Panc1 (cell line): ENCODE data around the gene ANKRD10. TPM values are rescaled to one million over a fixed set of nuclear protein-coding genes. Genes with fewer than 3 reads are reported as not detected.

Experiments used
- ATAC-seq: fragments of 200-7000 bp; cut with Tn5 transposase; 2 replicates; pipeline ENCODE4 v1.9.1; 2020; ENCODE audit warnings: mild to moderate bottlenecking, moderate library complexity
- BruUV-seq: library from RNA; stranded (reverse); fragments of 400-500 nt; replicated peaks from 2 replicates; lab custom pipeline; 2021; lab: Mats Ljungman, UMichigan
- CTCF ChIA-PET: fragments of 300-600 bp; sonication (Branson Sonifier 250); formaldehyde crosslinking; loops from one replicate; lab custom pipeline; 2022; ENCODE audit warnings: antibody characterized with exemption; lab: Charles Lee
- POLR2A ChIA-PET: fragments of 300-600 bp; sonication (Branson Sonifier 250); formaldehyde crosslinking; loops from one replicate; lab custom pipeline; 2022; ENCODE audit warnings: antibody characterized with exemption; lab: Charles Lee
- DNase-seq: peaks from one replicate; pipeline ENCODE4 v3.0.0-alpha.2; 2010; ENCODE audit warnings: low read depth, low spot score
- H3K27ac ChIP-seq: 2 replicates; pipeline ENCODE4 v1.5.1; 2011; ENCODE audit warnings: mild to moderate bottlenecking, low read length, inconsistent platforms
- H3K27me3 ChIP-seq: fragments of 200-500 bp; sonication (Bioruptor generic); 2 replicates; pipeline ENCODE4 v1.6.0; 2014; ENCODE audit warnings: low read length, inconsistent platforms; ENCODE audit not compliant: control insufficient read depth, insufficient read depth
- H3K36me3 ChIP-seq: fragments of 200-500 bp; sonication (Bioruptor generic); 2 replicates; pipeline ENCODE4 v1.5.1; 2014; ENCODE audit warnings: inconsistent platforms, mild to moderate bottlenecking, low read length, moderate library complexity; ENCODE audit not compliant: control insufficient read depth, insufficient read depth
- H3K4me1 ChIP-seq: 2 replicates; pipeline ENCODE4 v1.5.1; 2011; ENCODE audit warnings: inconsistent platforms, mild to moderate bottlenecking, low read length, moderate library complexity; ENCODE audit not compliant: control insufficient read depth, insufficient read depth
- H3K4me3 ChIP-seq, 2 experiments: 2 replicates each; pipeline ENCODE4 v1.5.1; 2011 to 2012; ENCODE audit warnings: low read depth in 2 of 2, low read length in 2 of 2, mild to moderate bottlenecking in 2 of 2, inconsistent platforms in 1 of 2, moderate library complexity in 1 of 2
- H3K9me3 ChIP-seq: fragments of 200-500 bp; sonication (Bioruptor generic); 2 replicates; pipeline ENCODE4 v1.5.1; 2014; ENCODE audit warnings: low read depth, mild to moderate bottlenecking, inconsistent platforms, low read length, moderate library complexity; ENCODE audit not compliant: control insufficient read depth, insufficient read depth
- CTCF ChIP-seq: fragments of 450-650 bp; IDR thresholded peaks from 2 replicates; pipeline ENCODE4 v1.5.1; 2017; ENCODE audit warnings: mild to moderate bottlenecking
- POLR2AphosphoS5 ChIP-seq: IDR thresholded peaks from 2 replicates; pipeline ENCODE4 v1.6.1; 2012; ENCODE audit warnings: mild to moderate bottlenecking, low read depth, low read length, moderate library complexity
- SIN3A ChIP-seq: IDR thresholded peaks from 2 replicates; pipeline ENCODE4 v1.6.1; 2012; ENCODE audit warnings: low read depth, mild to moderate bottlenecking, low read length, moderate library complexity, borderline replicate concordance; ENCODE audit not compliant: insufficient read depth
- TCF7L2 ChIP-seq: IDR thresholded peaks from 2 replicates; pipeline ENCODE4 v1.6.1; 2011; ENCODE audit warnings: mild to moderate bottlenecking, low read depth, low read length, inconsistent platforms
- in situ Hi-C: cut with HindIII; loops from 2 replicates; pipeline ENCODE4 v1.10.0; 2016; ENCODE audit warnings: low sequenced_read_pairs, low pct_unique_long_range_greater_than_20kb
- intact Hi-C: fragments of 100-400 bp; cut with micrococcal nuclease; formaldehyde crosslinking; loops from one replicate; pipeline ENCODE4 v1.10.0; 2022; ENCODE audit not compliant: unreplicated experiment
- total RNA-seq: library from RNA; stranded (reverse); gene quantifications from one replicate; pipeline ENCODE4 v1.2.1, GENCODE V29; 2021; ENCODE audit not compliant: unreplicated experiment
- TF ChIP-seq, protein P1 (sequence below), 2 experiments: IDR thresholded peaks; 2 replicates each; pipeline ENCODE4 v1.6.1; 2011 to 2012; ENCODE audit warnings: low read depth in 2 of 2, control low read depth in 1 of 2, low read length in 1 of 2, mild to moderate bottlenecking in 1 of 2, moderate library complexity in 1 of 2; ENCODE audit not compliant: insufficient read depth in 1 of 2

The ANKRD10 gene
- total RNA-seq, 1 experiment from 2014 or later, result 76.8 TPM

GRCh38 chr13:110882972-110883371 lies 31.9 kb downstream of the ANKRD10 start:
- in situ Hi-C loops, result no loop called here
- Histone ChIP-seq H3K27ac (no peak overlapping the region), H3K4me1 (no peaks in the 10 kb centered on the region), H3K27me3 (no peaks in the 10 kb centered on the region), H3K4me3 (no peak overlapping the region), H3K36me3 (no peaks in the 10 kb centered on the region), H3K9me3 (no peaks in the 10 kb centered on the region)
- intact Hi-C loops, result no loop called here
- DNase-seq (no peak), ATAC-seq (no peak)
- CTCF ChIA-PET, result no interaction called here
- TF ChIP-seq, protein P1, sequence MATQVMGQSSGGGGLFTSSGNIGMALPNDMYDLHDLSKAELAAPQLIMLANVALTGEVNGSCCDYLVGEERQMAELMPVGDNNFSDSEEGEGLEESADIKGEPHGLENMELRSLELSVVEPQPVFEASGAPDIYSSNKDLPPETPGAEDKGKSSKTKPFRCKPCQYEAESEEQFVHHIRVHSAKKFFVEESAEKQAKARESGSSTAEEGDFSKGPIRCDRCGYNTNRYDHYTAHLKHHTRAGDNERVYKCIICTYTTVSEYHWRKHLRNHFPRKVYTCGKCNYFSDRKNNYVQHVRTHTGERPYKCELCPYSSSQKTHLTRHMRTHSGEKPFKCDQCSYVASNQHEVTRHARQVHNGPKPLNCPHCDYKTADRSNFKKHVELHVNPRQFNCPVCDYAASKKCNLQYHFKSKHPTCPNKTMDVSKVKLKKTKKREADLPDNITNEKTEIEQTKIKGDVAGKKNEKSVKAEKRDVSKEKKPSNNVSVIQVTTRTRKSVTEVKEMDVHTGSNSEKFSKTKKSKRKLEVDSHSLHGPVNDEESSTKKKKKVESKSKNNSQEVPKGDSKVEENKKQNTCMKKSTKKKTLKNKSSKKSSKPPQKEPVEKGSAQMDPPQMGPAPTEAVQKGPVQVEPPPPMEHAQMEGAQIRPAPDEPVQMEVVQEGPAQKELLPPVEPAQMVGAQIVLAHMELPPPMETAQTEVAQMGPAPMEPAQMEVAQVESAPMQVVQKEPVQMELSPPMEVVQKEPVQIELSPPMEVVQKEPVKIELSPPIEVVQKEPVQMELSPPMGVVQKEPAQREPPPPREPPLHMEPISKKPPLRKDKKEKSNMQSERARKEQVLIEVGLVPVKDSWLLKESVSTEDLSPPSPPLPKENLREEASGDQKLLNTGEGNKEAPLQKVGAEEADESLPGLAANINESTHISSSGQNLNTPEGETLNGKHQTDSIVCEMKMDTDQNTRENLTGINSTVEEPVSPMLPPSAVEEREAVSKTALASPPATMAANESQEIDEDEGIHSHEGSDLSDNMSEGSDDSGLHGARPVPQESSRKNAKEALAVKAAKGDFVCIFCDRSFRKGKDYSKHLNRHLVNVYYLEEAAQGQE (IDR thresholded peaks at IDR 0.05; ENCODE audit: insufficient read depth in 1 of 2, low read depth in 2 of 2, low read length in 1 of 2), result no peak
- TF ChIP-seq SIN3A (no peak), TCF7L2 (no peak), CTCF (no peak), POLR2AphosphoS5 (no peak)
- BruUV-seq, result no TSS peak
- POLR2A ChIA-PET, result interaction anchor here (0.5 kb wide), 1 partner anchor 1512 kb away, joined by 3 read pairs; no protein-coding TSS in a partner anchor

- no peaks in the 10 kb centered on the region for H3K36me3 ChIP-seq
- no TSS peak for BruUV-seq
- ATAC-seq, result no peak
- TF ChIP-seq TCF7L2 (no peak), SIN3A (no peak), POLR2AphosphoS5 (no peak), CTCF (no peak)
- TF ChIP-seq, protein P1 (IDR thresholded peaks at IDR 0.05; ENCODE audit: insufficient read depth in 1 of 2, low read depth in 2 of 2, low read length in 1 of 2), result no peak
- H3K27me3 ChIP-seq, result no peaks in the 10 kb centered on the region
- H3K4me3 ChIP-seq, result no peak overlapping the region
- no peaks in the 10 kb centered on the region for H3K4me1 ChIP-seq
- intact Hi-C loops, result no loop called here
- DNase-seq, result no peak
- in situ Hi-C loops, result no loop called here
- ChIA-PET POLR2A (interaction anchor here (0.5 kb wide), 1 partner anchor 1513 kb away, joined by 3 read pairs; no protein-coding TSS in a partner anchor), CTCF (no interaction called here)
- H3K27ac ChIP-seq, result no peak overlapping the region
- H3K9me3 ChIP-seq, result no peaks in the 10 kb centered on the region
Measured at GRCh38 chr13:110881839-110882627, 32.8 kb downstream of the ANKRD10 start.
